GM12878 (cell line): ENCODE data around the gene GRK5.

ENCODE experiments used
- GABPA ChIP-seq: IDR thresholded peaks from 2 replicates; pipeline ENCODE4 v1.6.1; 2014; ENCODE audit warnings: antibody characterized with exemption, low read depth, mild to moderate bottlenecking, inconsistent platforms
- NRF1 ChIP-seq: conservative IDR thresholded peaks from 2 replicates; pipeline ENCODE4 v1.6.1; 2011; ENCODE audit warnings: mild to moderate bottlenecking, low read depth, low read length, improper control_type of control experiment
- TBL1XR1 ChIP-seq: IDR thresholded peaks from 2 replicates; pipeline ENCODE4 v1.6.1; 2012; ENCODE audit warnings: low read depth, low read length, improper control_type of control experiment

DNA sequence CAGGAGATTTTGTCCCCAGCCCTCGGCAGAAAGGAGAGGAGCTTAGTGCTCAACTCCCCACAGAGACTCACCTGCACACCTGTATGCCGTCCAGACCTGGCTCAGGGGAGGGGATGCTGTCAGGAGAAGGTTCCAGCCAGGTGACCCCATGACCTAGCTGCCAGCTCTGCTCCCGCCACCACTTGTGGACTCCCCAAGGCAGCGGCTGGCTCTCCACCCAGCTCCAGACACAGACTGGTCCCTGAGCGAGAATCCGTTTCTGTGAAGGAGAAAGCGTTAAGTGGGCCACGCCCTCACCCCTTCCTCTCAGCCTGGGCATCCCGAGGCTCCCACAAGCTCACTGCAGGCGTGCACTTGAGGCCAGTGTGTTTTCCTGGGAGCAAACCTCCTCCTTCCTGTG lies 258.7 kb downstream of the GRK5 start:
- no peak for TF ChIP-seq NRF1
- TF ChIP-seq GABPA, result no peak
- no peak for TF ChIP-seq TBL1XR1
